ENCODE measurements around the gene ENO2.

ENO2 gene

DNA sequence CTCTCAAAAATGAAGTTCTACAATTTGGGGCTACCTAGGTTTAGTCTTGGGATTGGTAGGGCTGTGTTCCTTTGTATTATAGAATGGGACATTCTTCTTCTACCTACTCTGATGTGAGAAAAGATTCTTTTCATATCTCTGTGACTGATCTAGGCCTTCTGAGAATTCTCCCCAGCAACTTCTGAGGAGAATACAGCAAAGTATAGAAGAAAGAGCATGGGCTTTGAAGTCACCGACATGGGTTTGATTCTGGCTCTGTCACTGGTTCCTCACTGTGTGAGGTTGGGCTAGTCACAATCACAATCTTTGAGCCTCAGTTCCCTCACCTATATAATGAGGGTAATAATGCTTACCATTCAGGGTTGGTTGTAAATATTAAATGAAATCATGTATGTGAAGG lies 18.4 kb downstream of the ENO2 start:
- no peak for ATAC-seq
- DNase-seq, result no peak

DNA sequence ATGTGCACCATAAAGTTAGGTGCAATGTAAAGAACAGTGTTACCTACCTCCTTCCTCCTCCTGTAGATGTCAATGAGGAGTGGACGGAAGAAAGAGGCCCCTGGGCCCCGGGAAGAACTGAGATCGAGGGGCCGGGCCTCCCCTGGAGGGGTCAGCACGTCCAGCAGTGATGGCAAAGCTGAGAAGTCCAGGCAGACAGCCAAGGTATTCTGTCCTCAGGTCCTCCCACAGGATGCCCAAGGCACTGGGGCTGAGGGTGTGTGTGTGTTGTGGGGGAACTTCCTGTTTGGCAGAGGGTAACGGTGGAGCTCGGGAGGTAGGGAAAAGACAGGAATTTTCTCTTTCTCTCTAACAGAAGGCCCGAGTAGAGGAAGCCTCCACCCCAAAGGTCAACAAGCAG lies 19.7 kb downstream of the ENO2 start:
- DNase-seq (no peak), ATAC-seq (no peak)

DNA sequence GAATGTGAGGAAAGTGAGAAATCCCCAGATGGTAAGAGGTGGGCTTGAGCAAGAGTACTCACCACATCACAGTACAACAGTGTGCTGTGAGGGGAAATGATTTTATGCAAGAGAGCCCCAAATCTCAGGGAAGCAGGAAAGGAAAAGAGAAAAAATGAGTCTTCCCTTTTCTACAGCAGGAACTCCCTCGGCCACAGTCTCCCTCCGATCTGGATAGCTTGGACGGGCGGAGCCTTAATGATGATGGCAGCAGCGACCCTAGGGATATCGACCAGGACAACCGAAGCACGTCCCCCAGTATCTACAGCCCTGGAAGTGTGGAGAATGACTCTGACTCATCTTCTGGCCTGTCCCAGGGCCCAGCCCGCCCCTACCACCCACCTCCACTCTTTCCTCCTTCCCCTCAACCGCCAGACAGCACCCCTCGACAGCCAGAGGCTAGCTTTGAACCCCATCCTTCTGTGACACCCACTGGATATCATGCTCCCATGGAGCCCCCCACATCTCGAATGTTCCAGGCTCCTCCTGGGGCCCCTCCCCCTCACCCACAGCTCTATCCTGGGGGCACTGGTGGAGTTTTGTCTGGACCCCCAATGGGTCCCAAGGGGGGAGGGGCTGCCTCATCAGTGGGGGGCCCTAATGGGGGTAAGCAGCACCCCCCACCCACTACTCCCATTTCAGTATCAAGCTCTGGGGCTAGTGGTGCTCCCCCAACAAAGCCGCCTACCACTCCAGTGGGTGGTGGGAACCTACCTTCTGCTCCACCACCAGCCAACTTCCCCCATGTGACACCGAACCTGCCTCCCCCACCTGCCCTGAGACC lies 21.2 kb downstream of the ENO2 start:
- ATAC-seq (no peak), DNase-seq (no peak)

DNA sequence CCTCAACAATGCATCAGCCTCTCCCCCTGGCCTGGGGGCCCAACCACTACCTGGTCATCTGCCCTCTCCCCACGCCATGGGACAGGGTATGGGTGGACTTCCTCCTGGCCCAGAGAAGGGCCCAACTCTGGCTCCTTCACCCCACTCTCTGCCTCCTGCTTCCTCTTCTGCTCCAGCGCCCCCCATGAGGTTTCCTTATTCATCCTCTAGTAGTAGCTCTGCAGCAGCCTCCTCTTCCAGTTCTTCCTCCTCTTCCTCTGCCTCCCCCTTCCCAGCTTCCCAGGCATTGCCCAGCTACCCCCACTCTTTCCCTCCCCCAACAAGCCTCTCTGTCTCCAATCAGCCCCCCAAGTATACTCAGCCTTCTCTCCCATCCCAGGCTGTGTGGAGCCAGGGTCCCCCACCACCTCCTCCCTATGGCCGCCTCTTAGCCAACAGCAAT lies 21.8 kb downstream of the ENO2 start:
- ATAC-seq (no peak), DNase-seq (no peak)

DNA sequence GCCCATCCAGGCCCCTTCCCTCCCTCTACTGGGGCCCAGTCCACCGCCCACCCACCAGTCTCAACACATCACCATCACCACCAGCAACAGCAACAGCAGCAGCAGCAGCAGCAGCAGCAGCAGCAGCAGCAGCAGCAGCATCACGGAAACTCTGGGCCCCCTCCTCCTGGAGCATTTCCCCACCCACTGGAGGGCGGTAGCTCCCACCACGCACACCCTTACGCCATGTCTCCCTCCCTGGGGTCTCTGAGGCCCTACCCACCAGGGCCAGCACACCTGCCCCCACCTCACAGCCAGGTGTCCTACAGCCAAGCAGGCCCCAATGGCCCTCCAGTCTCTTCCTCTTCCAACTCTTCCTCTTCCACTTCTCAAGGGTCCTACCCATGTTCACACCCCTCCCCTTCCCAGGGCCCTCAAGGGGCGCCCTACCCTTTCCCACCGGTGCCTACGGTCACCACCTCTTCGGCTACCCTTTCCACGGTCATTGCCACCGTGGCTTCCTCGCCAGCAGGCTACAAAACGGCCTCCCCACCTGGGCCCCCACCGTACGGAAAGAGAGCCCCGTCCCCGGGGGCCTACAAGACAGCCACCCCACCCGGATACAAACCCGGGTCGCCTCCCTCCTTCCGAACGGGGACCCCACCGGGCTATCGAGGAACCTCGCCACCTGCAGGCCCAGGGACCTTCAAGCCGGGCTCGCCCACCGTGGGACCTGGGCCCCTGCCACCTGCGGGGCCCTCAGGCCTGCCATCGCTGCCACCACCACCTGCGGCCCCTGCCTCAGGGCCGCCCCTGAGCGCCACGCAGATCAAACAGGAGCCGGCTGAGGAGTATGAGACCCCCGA lies 22.5 kb downstream of the ENO2 start:
- DNase-seq (peak; percentile 78), ATAC-seq (peak; percentile 55)

DNA sequence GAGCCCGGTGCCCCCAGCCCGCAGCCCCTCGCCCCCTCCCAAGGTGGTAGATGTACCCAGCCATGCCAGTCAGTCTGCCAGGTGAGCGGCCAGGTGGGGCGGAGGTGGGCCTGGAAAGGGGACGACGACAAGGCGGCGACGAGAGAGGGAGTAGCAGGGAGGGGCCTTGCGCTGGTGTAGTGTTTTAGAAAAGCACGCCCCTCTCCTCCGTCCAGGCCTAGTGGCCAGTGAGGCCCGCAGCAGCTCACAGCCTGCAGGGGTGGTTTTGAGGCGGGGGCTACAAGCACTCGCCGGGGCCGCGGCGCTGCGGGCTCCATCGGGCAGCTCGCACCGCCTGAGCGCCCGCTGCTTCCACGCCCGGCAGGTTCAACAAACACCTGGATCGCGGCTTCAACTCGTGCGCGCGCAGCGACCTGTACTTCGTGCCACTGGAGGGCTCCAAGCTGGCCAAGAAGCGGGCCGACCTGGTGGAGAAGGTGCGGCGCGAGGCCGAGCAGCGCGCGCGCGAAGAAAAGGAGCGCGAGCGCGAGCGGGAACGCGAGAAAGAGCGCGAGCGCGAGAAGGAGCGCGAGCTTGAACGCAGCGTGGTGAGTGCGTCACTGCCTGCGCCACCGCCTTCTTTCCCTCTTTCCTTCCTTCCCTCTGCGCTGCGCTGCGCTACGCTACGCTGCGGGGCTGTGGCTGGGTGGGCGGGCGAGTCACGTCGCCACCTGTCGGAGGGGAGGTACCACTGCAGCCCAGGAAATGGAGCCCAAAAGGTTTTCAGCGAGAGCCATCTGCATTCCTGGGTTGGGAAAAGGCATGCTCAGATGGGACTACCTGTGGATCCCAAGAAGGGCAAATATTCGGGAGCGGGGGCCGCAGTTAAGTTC lies 23.3 kb downstream of the ENO2 start:
- ATAC-seq (peak; percentile 89), DNase-seq (peak; percentile 93)

DNA sequence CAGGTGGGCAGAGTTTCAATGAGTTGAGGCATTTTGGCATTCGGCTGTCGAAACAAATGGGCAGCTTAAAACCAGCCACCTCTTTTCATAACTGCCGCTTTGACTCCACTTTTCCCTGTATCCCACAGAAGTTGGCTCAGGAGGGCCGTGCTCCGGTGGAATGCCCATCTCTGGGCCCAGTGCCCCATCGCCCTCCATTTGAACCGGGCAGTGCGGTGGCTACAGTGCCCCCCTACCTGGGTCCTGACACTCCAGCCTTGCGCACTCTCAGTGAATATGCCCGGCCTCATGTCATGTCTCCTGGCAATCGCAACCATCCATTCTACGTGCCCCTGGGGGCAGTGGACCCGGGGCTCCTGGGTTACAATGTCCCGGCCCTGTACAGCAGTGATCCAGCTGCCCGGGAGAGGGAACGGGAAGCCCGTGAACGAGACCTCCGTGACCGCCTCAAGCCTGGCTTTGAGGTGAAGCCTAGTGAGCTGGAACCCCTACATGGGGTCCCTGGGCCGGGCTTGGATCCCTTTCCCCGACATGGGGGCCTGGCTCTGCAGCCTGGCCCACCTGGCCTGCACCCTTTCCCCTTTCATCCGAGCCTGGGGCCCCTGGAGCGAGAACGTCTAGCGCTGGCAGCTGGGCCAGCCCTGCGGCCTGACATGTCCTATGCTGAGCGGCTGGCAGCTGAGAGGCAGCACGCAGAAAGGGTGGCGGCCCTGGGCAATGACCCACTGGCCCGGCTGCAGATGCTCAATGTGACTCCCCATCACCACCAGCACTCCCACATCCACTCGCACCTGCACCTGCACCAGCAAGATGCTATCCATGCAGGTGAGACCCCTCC lies 24.2 kb downstream of the ENO2 start:
- DNase-seq (no peak), ATAC-seq (no peak)

DNA sequence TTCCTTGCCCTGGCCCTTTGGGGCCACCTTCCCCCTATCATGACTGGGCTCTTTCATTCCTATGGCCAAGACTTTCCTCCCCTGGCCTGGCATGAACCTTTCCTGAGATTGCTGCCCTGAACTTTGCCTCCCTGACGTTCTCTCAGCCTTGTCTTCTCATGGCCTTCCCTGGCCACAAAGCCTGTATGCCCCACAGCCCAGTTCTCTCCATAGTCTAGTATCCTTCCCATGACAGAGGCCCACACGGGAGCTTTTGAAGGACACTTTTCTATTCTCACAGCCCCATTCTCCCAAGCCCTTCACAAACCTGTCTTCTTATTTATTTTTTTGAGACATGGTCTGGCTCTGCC lies 24.8 kb downstream of the ENO2 start:
- no peak for DNase-seq
- ATAC-seq, result no peak

DNA sequence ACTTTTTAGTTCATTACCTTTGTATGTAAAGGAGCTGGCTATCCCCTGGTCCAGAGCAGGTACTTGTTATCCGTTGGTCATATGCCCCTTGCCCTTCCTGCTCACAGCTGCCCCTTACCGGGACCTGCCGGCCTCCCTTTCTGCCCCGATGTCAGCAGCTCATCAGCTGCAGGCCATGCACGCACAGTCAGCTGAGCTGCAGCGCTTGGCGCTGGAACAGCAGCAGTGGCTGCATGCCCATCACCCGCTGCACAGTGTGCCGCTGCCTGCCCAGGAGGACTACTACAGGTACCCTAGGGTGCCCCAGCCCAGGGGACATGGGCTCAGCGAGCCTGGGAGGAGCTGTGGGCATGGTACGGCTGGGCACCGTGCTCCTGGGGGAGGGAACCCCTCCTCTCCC lies 26.9 kb downstream of the ENO2 start:
- ATAC-seq (no peak), DNase-seq (no peak)

DNA sequence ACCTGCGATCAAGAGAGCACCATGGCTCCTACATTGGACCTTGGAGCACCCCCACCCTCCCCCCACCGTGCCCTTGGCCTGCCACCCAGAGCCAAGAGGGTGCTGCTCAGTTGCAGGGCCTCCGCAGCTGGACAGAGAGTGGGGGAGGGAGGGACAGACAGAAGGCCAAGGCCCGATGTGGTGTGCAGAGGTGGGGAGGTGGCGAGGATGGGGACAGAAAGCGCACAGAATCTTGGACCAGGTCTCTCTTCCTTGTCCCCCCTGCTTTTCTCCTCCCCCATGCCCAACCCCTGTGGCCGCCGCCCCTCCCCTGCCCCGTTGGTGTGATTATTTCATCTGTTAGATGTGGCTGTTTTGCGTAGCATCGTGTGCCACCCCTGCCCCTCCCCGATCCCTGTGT lies 27.4 kb downstream of the ENO2 start:
- DNase-seq (no peak), ATAC-seq (no peak)

DNA sequence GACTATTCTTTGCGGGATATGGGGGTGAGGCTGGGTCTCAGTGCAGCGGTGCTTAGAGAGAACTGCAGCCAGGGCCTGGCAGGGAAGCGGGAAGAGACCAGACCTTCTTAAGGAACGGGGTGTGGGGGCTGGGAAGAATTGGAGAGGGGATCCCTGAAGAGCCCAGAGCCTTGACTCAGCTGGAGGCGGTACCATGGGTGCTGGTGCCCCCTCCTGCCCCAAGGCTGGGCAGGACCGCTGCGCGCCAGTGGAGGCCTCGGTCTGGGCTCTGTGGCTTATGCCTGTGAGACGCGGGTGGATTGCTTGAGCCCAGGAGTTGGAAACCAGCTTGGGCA lies 27.9 kb downstream of the ENO2 start:
- DNase-seq (no peak), ATAC-seq (no peak)

DNA sequence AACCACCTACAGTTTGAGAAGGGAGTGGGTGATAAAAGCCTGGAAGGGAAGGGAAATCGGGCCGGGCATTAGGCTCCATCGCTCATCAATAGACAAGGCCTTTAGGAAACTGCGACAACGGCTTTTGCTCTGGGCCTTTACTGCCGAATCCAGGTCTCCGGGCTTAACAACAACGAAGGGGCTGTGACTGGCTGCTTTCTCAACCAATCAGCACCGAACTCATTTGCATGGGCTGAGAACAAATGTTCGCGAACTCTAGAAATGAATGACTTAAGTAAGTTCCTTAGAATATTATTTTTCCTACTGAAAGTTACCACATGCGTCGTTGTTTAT lies 29.0 kb downstream of the ENO2 start:
- peak; percentile 72 for DNase-seq
- ATAC-seq, result peak; percentile 24

DNA sequence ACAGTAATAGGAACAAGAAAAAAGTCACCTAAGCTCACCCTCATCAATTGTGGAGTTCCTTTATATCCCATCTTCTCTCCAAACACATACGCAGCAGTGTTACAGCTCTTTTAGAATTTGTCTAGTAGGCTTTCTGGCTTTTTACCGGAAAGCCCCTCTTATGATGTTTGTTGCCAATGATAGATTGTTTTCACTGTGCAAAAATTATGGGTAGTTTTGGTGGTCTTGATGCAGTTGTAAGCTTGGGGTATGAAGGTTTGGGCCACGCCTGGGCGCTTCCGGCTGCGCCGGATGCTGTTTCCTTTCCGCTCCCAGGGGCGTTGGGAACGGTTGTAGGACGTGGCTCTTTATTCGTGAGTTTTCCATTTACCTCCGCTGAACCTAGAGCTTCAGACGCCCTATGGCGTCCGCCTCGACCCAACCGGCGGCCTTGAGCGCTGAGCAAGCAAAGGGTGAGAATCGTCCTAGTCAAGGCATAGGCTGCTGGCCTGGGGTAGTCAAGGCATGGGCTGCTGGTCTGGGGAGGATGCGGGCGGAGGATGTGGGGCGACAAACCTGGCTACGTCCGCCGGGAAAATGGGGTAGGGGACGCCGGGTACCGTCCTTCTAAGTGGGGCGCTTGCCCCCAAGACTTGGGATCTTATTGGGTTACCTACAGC lies 29.5 kb downstream of the ENO2 start, which contains the start of the genes C12orf57 and RNU7-1:
C12orf57 (plus strand) TSS at position 301 of the 659 bp plus-strand sequence; CDS start at position 401, 100 bp downstream.
RNU7-1 (plus strand) TSS at position 95 of the 659 bp plus-strand sequence.
- DNase-seq (peak; percentile 84), ATAC-seq (peak; percentile 75)

DNA sequence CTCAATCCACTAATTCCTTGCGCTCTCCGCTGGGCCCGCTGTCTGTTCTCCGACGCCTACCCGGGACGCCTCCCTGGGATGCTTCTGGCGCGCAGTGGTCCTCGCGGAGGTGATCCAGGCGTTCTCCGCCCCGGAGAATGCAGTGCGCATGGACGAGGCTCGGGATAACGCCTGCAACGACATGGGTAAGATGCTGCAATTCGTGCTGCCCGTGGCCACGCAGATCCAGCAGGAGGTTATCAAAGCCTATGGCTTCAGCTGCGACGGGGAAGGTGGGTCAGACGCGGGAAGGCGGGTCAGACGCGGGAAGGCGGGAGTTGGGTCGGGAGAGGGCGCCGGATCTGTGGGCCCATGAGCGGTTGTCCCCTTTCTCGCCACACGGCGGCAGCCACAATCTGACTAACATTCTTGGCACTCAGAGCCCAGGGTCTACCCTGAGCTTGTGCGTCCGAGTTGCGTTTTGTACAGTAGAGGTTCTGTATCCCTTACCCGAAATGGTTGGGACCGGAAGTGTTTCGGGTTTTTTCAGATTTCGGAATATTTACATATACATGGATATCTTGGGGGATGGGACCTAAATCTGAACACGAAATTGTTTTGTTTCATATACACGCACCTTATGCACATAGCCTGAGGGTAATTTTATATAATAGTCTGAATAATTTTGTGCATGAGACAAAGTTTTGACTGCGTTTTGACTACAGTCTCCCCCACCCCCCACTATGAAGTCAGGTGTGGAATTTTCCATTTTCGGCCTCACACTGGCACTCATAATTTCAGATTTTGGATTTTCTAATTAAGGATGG lies 30.2 kb downstream of the ENO2 start:
- peak; percentile 57 for ATAC-seq
- DNase-seq, result peak; percentile 89

DNA sequence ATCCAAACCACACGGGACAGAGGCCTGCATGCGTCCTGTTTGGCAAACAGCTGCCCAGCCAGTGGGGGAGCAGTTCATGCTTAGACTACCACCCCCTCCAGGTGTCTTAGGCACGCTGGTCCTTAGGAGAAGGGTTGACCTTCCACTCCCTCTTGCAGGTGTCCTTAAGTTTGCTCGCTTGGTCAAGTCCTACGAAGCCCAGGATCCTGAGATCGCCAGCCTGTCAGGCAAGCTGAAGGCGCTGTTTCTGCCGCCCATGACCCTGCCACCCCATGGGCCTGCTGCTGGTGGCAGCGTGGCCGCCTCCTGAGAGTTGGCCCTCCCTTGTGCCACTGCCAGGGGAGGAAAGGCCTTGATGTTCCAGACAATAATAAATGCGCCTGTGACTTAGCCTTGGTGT lies 31.2 kb downstream of the ENO2 start:
- DNase-seq (no peak), ATAC-seq (no peak)

DNA sequence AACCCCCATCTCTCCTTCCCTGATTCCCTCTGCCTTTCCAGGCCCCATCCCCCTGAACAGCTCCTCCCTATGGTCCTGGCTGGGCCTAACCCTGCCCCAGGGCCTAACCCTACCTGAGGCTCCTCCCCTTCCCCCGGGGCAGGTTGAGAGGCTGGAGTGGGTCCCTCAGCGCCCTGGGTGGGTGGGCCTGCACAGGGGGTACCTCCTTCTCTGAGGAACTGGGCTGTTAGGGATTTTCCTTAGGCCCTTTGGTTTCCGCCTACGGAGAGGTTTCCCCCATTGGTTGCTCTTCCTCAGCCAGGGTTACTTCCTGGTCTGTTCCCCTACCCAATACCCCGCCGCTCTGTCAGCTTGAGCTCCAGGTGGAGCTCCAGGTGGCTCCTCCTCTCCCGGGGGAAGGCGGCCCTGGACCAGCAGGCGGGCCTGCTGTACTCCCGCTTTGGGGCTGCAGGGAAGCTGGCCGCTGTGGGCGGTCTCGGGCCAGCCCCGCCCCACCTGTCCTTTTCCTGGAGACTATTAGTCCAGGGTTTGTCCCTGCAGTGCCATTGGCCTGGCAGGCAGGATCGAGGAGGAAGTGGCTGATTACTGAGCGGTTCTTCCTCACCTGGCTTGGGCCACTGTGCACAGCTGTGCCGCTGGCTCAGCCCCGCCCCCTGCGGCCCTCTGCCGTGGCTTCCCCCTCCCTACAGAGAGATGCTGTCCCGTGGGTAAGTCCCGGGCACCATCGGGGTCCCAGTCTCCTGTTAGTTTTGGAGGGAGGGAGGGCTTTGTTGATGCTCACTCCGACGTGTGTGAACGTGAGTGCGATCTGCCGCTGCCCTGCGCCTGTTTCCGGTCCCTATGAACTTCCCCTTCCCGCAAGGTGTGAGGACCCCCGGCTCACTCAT lies 31.9 kb downstream of the ENO2 start:
- peak; percentile 77 for DNase-seq
- ATAC-seq, result peak; percentile 14

DNA sequence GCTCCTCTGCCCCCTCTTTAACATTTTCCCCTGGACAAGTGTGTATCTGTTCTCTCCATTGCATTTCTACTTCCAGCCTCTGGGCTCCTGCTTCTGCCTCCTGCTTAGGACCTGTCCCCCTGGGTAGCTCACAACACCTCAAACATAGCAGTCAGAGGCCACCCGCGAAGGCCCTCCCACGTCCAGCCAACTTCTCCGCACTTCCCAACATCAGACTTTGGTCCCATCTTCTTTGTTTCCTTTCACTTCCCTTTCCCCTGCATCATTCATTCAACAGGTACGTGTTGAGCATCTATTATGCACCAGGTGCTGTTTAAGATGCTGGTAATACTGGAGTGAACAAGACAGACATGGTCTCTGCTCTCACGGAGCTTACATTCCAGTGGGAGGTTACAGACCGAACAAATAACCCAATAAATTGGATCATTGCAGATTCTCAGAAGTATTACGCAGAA lies 32.6 kb downstream of the ENO2 start:
- ATAC-seq (no peak), DNase-seq (no peak)

DNA sequence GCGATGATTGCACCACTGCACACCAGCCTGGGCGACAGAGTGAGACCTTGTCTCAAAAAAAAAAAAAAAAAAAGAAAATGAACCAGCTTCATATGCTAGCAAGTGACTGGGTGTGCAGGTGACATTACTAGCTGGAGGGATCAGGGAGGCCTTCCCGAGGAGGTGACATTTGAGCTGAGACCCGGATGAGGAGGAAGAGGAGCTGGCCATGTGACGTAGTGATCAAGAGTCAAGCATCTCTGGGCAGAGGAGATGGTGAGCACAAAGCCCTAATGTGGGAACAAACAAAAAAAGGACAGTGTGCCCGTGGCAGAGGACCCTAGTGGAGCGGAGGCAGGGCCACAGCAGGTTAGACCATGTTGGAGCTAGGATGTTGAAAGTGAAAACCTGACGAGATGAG lies 33.2 kb downstream of the ENO2 start:
- DNase-seq (no peak), ATAC-seq (no peak)
